Inflammatory macrophage treated with lipopolysaccharide for 4 hours (primary cell): ENCODE results near the gene ATP5IF1.

Experiments used
- DNase-seq: peaks from one replicate; pipeline ENCODE4 v3.0.0-alpha.2; 2020

ATP5IF1 gene

GRCh38 chr1:28235755-28236655, at the start of gene ATP5IF1:
ATP5IF1 (plus strand) TSS chr1:28236124; CDS start chr1:28236184, 60 bp downstream.
- DNase-seq, result peak; percentile 99

- DNase-seq, result peak; percentile 61
These were observed 45.5 kb upstream of the ATP5IF1 start for GRCh38 chr1:28190337-28190979.

GRCh38 chr1:28190996-28191645, 44.8 kb upstream of the ATP5IF1 start:
- no peak for DNase-seq

GRCh38 chr1:28193701-28194161, 42.2 kb upstream of the ATP5IF1 start:
- DNase-seq, result no peak

GRCh38 chr1:28194326-28195035, 41.4 kb upstream of the ATP5IF1 start:
- DNase-seq, result no peak

GRCh38 chr1:28195780-28196179, 40.1 kb upstream of the ATP5IF1 start:
- no peak for DNase-seq

- DNase-seq, result no peak
These were observed 39.6 kb upstream of the ATP5IF1 start for GRCh38 chr1:28196330-28196729.

- no peak for DNase-seq
These were observed 38.1 kb upstream of the ATP5IF1 start for GRCh38 chr1:28197682-28198415.

GRCh38 chr1:28199328-28200233, 36.3 kb upstream of the ATP5IF1 start:
- DNase-seq, result peak; percentile 79

GRCh38 chr1:28200234-28200873, 35.6 kb upstream of the ATP5IF1 start:
- no peak for DNase-seq

GRCh38 chr1:28205243-28205642, 30.7 kb upstream of the ATP5IF1 start:
- DNase-seq, result no peak

GRCh38 chr1:28208818-28209441, 27.0 kb upstream of the ATP5IF1 start:
- peak; percentile 80 for DNase-seq

- no peak for DNase-seq
These were observed 26.2 kb upstream of the ATP5IF1 start for GRCh38 chr1:28209700-28210099.

- DNase-seq, result no peak
These were observed 22.6 kb upstream of the ATP5IF1 start for GRCh38 chr1:28213315-28213714.

GRCh38 chr1:28229089-28229488, 6.8 kb upstream of the ATP5IF1 start:
- no peak for DNase-seq

- no peak for DNase-seq
These were observed 5.9 kb upstream of the ATP5IF1 start for GRCh38 chr1:28229996-28230395.

- peak; percentile 93 for DNase-seq
These were observed 3.2 kb upstream of the ATP5IF1 start, which contains the start of gene DNAJC8 for GRCh38 chr1:28232558-28233263. DNAJC8 (minus strand) TSS chr1:28233029; CDS start chr1:28232998, 31 bp downstream.

GRCh38 chr1:28233264-28233606, 2.7 kb upstream of the ATP5IF1 start:
- DNase-seq, result no peak

- no peak for DNase-seq
These were observed 865 bp downstream of the ATP5IF1 start for GRCh38 chr1:28236656-28237322.
